Measurements from ENCODE around the gene PCARE.

The PCARE gene

DNA sequence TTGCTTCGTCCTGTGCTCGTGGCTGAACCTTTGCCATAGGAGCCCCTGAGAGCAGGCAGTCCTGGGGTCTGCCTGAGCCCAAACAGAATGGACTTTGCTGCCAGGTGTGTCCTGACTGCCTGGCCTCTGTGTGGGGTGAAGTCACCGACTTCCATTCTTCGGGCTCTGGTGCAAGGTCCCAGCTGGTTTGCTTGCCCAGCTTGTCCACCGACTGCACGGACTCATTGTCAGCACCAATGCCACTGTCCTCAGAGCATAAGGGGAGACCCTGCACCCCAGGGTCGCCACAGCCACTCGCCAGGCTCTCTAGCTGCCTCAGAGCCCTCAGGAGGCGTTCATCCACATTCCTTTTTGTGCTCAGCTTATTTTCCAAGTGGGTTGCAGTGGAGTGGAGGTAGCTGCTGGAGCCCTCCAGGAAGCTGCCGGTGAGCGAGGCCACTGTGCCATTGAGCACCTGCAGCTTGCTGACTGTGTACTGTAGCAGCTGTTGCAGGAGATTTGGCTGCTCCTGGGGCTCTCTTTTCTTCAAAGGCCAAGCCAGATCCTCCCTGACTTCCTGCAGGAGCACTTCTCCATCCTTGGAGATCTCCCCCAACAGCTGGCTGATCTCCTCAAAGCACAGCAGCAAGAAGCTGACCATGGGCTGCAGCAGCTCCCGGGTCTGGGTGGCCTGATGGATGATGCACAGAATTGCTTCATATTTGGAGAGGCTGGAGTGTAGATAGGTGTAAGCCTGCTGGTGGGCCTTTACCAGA, 1.2 kb downstream of the PCARE start:
- TF ChIP-seq EZH2 (optimal IDR thresholded peaks at IDR 0.05; ENCODE audit: low read depth, low read length) (no peak), EZH2phosphoT487 (IDR thresholded peaks at IDR 0.05; ENCODE audit: low read length) (no peak)
- TF ChIP-seq, protein P1, sequence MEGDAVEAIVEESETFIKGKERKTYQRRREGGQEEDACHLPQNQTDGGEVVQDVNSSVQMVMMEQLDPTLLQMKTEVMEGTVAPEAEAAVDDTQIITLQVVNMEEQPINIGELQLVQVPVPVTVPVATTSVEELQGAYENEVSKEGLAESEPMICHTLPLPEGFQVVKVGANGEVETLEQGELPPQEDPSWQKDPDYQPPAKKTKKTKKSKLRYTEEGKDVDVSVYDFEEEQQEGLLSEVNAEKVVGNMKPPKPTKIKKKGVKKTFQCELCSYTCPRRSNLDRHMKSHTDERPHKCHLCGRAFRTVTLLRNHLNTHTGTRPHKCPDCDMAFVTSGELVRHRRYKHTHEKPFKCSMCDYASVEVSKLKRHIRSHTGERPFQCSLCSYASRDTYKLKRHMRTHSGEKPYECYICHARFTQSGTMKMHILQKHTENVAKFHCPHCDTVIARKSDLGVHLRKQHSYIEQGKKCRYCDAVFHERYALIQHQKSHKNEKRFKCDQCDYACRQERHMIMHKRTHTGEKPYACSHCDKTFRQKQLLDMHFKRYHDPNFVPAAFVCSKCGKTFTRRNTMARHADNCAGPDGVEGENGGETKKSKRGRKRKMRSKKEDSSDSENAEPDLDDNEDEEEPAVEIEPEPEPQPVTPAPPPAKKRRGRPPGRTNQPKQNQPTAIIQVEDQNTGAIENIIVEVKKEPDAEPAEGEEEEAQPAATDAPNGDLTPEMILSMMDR (IDR thresholded peaks at IDR 0.05; ENCODE audit: low read length): no peak
- H3K4me3 ChIP-seq (ENCODE audit: low read length): no peak overlapping the region
- H3K36me3 ChIP-seq (replicated peaks; ENCODE audit: insufficient read depth, low read length): no peaks in the 10 kb centered on the region
- no peak overlapping the region for H2AFZ ChIP-seq (ENCODE audit: low read length)
- no peaks in the 10 kb centered on the region for H3K9me2 ChIP-seq (replicated peaks; ENCODE audit: insufficient read depth, low read length)
- H4K20me1 ChIP-seq (ENCODE audit: insufficient read depth, low read length): no peaks in the 10 kb centered on the region
- no peak overlapping the region for H3K9ac ChIP-seq (ENCODE audit: low read length)
- no peaks in the 10 kb centered on the region for H3K79me2 ChIP-seq (ENCODE audit: low read length)
- DNase-seq: no peak
- no peak overlapping the region for H3K4me2 ChIP-seq (ENCODE audit: low read depth, low read length)
- no peaks in the 10 kb centered on the region for H3F3A ChIP-seq (ENCODE audit: insufficient read depth, low read length)
- no peaks in the 10 kb centered on the region for H3K27me3 ChIP-seq (replicated peaks; ENCODE audit: insufficient read depth, low read length)
- H3K9me3 ChIP-seq (replicated peaks; ENCODE audit: insufficient read depth, low read length): no peaks in the 10 kb centered on the region
- H3K4me1 ChIP-seq (ENCODE audit: low read length): no peaks in the 10 kb centered on the region
- no peak overlapping the region for H3K27ac ChIP-seq (ENCODE audit: low read length)

DNA sequence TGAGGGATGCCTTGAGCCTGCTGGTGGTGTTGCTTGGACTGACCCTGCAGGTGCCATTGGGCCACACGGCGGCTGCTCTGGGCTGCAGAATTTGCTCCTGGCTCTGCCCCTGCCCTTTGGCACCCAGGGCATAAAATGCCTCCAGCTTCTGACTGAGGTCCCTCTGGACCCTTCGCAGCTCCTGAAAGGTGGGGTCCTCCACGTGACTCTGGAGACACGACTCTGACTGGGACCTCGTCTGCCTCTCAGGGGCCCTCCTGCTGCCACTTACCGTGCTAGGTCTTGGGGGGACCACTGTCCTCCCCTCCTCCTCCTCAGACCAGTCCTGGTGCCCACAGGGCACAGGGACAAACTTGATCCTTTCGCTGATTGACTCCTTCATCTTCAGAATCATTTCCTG, 2.1 kb downstream of the PCARE start:
- Histone ChIP-seq H2AFZ (ENCODE audit: low read length) (no peak overlapping the region), H3K4me2 (ENCODE audit: low read depth, low read length) (no peak overlapping the region), H3K4me3 (ENCODE audit: low read length) (no peak overlapping the region)

DNA sequence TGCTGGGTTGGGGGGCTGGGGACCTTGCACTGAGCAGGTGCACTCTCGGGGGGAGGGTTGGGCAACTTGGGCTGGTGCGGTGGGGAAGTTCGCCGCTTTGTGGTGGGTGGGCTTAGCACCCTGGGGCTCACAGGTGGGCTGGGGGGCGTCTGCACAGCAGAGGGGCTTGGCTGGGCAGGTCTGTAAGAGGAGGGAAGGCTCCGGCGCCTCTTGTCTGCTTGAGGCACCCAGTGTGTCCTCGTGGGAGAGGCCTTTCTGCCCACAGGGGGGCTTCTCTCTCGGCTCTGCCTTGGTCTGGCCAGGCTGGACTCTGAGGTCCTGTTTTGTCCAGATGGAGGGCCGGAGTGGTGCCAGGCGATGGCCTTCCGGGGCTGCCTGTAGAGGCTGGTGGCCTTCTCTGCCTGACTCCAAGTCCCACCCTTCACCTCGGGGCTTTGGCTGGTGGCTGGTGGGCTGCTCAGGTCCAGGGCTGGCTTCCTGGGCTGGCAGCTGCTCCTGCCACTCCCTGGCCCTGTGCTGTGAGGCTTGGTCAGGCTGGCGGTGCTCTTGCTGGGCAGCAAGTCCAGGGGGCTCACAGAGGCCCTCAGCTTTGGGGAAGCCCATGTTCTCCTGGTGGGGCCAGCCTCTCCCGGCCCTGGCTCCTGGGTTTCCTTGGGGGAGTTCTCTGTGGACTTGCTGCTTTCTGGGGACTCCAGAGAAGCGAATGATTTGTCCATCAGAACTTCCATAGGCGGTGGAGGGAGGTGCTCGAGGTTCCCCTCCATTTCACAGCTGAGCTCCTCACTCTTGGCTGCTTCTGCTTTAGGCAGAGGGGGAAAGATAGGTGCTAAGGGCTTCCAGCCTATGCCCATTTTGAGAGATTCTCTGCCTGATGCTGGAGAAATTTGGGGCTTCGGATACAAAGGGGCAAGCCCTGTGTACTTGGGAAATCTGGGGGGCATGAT, 3.0 kb downstream of the PCARE start:
- no peaks in the 10 kb centered on the region for H4K20me1 ChIP-seq (ENCODE audit: insufficient read depth, low read length)
- TF ChIP-seq EZH2phosphoT487 (IDR thresholded peaks at IDR 0.05; ENCODE audit: low read length) (no peak), EZH2 (optimal IDR thresholded peaks at IDR 0.05; ENCODE audit: low read depth, low read length) (no peak)
- TF ChIP-seq, protein P1 (IDR thresholded peaks at IDR 0.05; ENCODE audit: low read length): no peak
- H3F3A ChIP-seq (ENCODE audit: insufficient read depth, low read length): no peaks in the 10 kb centered on the region
- no peak for DNase-seq
- no peak overlapping the region for H3K4me3 ChIP-seq (ENCODE audit: low read length)
- no peak overlapping the region for H3K9ac ChIP-seq (ENCODE audit: low read length)
- no peaks in the 10 kb centered on the region for H3K9me2 ChIP-seq (replicated peaks; ENCODE audit: insufficient read depth, low read length)
- H3K79me2 ChIP-seq (ENCODE audit: low read length): no peaks in the 10 kb centered on the region
- no peak overlapping the region for H3K27ac ChIP-seq (ENCODE audit: low read length)
- H2AFZ ChIP-seq (ENCODE audit: low read length): no peak overlapping the region
- no peaks in the 10 kb centered on the region for H3K4me1 ChIP-seq (ENCODE audit: low read length)
- H3K4me2 ChIP-seq (ENCODE audit: low read depth, low read length): no peak overlapping the region
- no peaks in the 10 kb centered on the region for H3K9me3 ChIP-seq (replicated peaks; ENCODE audit: insufficient read depth, low read length)
- no peaks in the 10 kb centered on the region for H3K27me3 ChIP-seq (replicated peaks; ENCODE audit: insufficient read depth, low read length)
- no peaks in the 10 kb centered on the region for H3K36me3 ChIP-seq (replicated peaks; ENCODE audit: insufficient read depth, low read length)

More for the DNA sequence above, 2.1 kb downstream of the PCARE start:
- no peak for DNase-seq
- Histone ChIP-seq H3K79me2 (ENCODE audit: low read length) (no peaks in the 10 kb centered on the region), H3K9me3 (replicated peaks; ENCODE audit: insufficient read depth, low read length) (no peaks in the 10 kb centered on the region), H3K27ac (ENCODE audit: low read length) (no peak overlapping the region), H4K20me1 (ENCODE audit: insufficient read depth, low read length) (no peaks in the 10 kb centered on the region), H3K9ac (ENCODE audit: low read length) (no peak overlapping the region), H3K9me2 (replicated peaks; ENCODE audit: insufficient read depth, low read length) (no peaks in the 10 kb centered on the region), H3K27me3 (replicated peaks; ENCODE audit: insufficient read depth, low read length) (no peaks in the 10 kb centered on the region), H3K36me3 (replicated peaks; ENCODE audit: insufficient read depth, low read length) (no peaks in the 10 kb centered on the region), H3K4me1 (ENCODE audit: low read length) (no peaks in the 10 kb centered on the region), H3F3A (ENCODE audit: insufficient read depth, low read length) (no peaks in the 10 kb centered on the region)
- no peak for TF ChIP-seq EZH2phosphoT487 (IDR thresholded peaks at IDR 0.05; ENCODE audit: low read length)
- TF ChIP-seq, protein P1 (IDR thresholded peaks at IDR 0.05; ENCODE audit: low read length): no peak
